Neural cell (in vitro differentiated cells): Measurements from ENCODE around the gene UMODL1. TPM values are rescaled to one million over a fixed set of nuclear protein-coding genes. Genes with fewer than 3 reads are reported as not detected.

Source experiments
- H2AFZ ChIP-seq: fragments of 200-600, 300-800 bp; sonication (generic), shearing (Covaris generic); 2 replicates; pipeline ENCODE4 v1.6.0; 2014; ENCODE audit warnings: low read depth, mild to moderate bottlenecking, antibody characterized with exemption, low read length, moderate library complexity
- H3F3A ChIP-seq: fragments of 200-600 bp; shearing (Covaris generic); 2 replicates; pipeline ENCODE4 v1.6.1; 2016; ENCODE audit warnings: mild to moderate bottlenecking, moderate library complexity, mixed read lengths, antibody characterized with exemption, low read length; ENCODE audit not compliant: insufficient read depth, poor library complexity, severe bottlenecking
- H3K27ac ChIP-seq: fragments of 200-600, 300-800 bp; sonication (generic), shearing (Covaris generic); 2 replicates; pipeline ENCODE4 v1.5.1; 2014; ENCODE audit warnings: mild to moderate bottlenecking, low read length, moderate library complexity
- H3K27me3 ChIP-seq: fragments of 300-800, 200-600 bp; sonication (generic), shearing (Covaris generic); 2 replicates; pipeline ENCODE4 v1.6.0; 2014; ENCODE audit warnings: mild to moderate bottlenecking, low read depth, low read length, moderate library complexity; ENCODE audit not compliant: insufficient read depth
- H3K36me3 ChIP-seq: fragments of 300-800, 200-600 bp; sonication (generic), shearing (Covaris generic); 2 replicates; pipeline ENCODE4 v1.5.1; 2014; ENCODE audit warnings: mild to moderate bottlenecking, antibody characterized with exemption, low read length, moderate library complexity; ENCODE audit not compliant: insufficient read depth
- H3K4me2 ChIP-seq: fragments of 300-800, 200-600 bp; sonication (generic), shearing (Covaris generic); 2 replicates; pipeline ENCODE4 v1.6.0; 2014; ENCODE audit warnings: mild to moderate bottlenecking, low read length
- H3K4me3 ChIP-seq: fragments of 300-800, 200-600 bp; sonication (generic), shearing (Covaris generic); 2 replicates; pipeline ENCODE4 v1.5.1; 2014; ENCODE audit warnings: mild to moderate bottlenecking, low read length, moderate library complexity
- H3K79me2 ChIP-seq: fragments of 200-600 bp; shearing (Covaris generic); replicated peaks from 2 replicates; pipeline ENCODE4 v1.6.0; 2014; ENCODE audit warnings: mild to moderate bottlenecking, low read length, moderate library complexity; ENCODE audit not compliant: insufficient read depth
- H3K9ac ChIP-seq: fragments of 300-800, 200-600 bp; sonication (generic), shearing (Covaris generic); 2 replicates; pipeline ENCODE4 v1.6.1; 2016; ENCODE audit warnings: mild to moderate bottlenecking, low read length, mixed read lengths
- H3K9me2 ChIP-seq: fragments of 200-600 bp; shearing (Covaris generic); 2 replicates; pipeline ENCODE4 v1.6.1; 2016; ENCODE audit warnings: mild to moderate bottlenecking, low read length, mixed read lengths; ENCODE audit not compliant: insufficient read depth
- H3K9me3 ChIP-seq: fragments of 200-600, 300-800 bp; sonication (generic), shearing (Covaris generic); 2 replicates; pipeline ENCODE4 v1.6.1; 2016; ENCODE audit warnings: mild to moderate bottlenecking, mixed run types, low read length, moderate library complexity, mixed read lengths
- H4K20me1 ChIP-seq: fragments of 200-600 bp; shearing (Covaris generic); 2 replicates; pipeline ENCODE4 v1.6.1; 2016; ENCODE audit warnings: mild to moderate bottlenecking, mixed run types; ENCODE audit not compliant: insufficient read depth
- CTCF ChIP-seq: fragments of 450-650 bp; IDR thresholded peaks from 2 replicates; pipeline ENCODE4 v1.5.1; 2014; ENCODE audit warnings: antibody characterized with exemption, mild to moderate bottlenecking, moderate library complexity; ENCODE audit not compliant: poor library complexity, severe bottlenecking
- EP300 ChIP-seq: fragments of 450-650 bp; conservative IDR thresholded peaks from 2 replicates; pipeline ENCODE4 v1.6.1; 2014; ENCODE audit warnings: antibody characterized with exemption, mild to moderate bottlenecking, moderate library complexity; ENCODE audit not compliant: poor library complexity, severe bottlenecking
- EZH2 ChIP-seq: fragments of 200-600, 300-800 bp; shearing (Covaris generic), sonication (generic); IDR thresholded peaks from 2 replicates; pipeline ENCODE4 v1.6.1; 2014; ENCODE audit warnings: antibody characterized with exemption, low read length, borderline replicate concordance, mild to moderate bottlenecking; ENCODE audit not compliant: insufficient read depth, poor library complexity, severe bottlenecking
- MXI1 ChIP-seq: fragments of 450-650 bp; conservative IDR thresholded peaks from 2 replicates; pipeline ENCODE4 v1.6.1; 2014; ENCODE audit warnings: antibody characterized with exemption, mild to moderate bottlenecking; ENCODE audit not compliant: poor library complexity, severe bottlenecking
- POLR2AphosphoS5 ChIP-seq: IDR thresholded peaks from 2 replicates; pipeline ENCODE4 v1.6.1; 2012
- RAD21 ChIP-seq: fragments of 450-650 bp; conservative IDR thresholded peaks from 2 replicates; pipeline ENCODE4 v1.6.1; 2014; ENCODE audit warnings: antibody characterized with exemption, mild to moderate bottlenecking, moderate library complexity
- SMC3 ChIP-seq: fragments of 450-650 bp; conservative IDR thresholded peaks from 2 replicates; pipeline ENCODE4 v1.6.1; 2014; ENCODE audit warnings: antibody characterized with exemption, mild to moderate bottlenecking, moderate library complexity; ENCODE audit not compliant: poor library complexity
- TAF1 ChIP-seq: IDR thresholded peaks from 2 replicates; pipeline ENCODE4 v1.6.1; 2012; ENCODE audit warnings: low read depth
- polyA plus RNA-seq: library from polyadenylated mRNA; depleted of rRNA; stranded (reverse); fragments of >200 nt; gene quantifications from 2 replicates; pipeline ENCODE4 v1.2.3, GENCODE V29; 2014
- TF ChIP-seq, protein P1 (sequence below): IDR thresholded peaks from 2 replicates; pipeline ENCODE4 v1.6.1; 2012; ENCODE audit warnings: borderline replicate concordance

The UMODL1 gene
- polyA plus RNA-seq, 1 donor from 2014 or later: 0.11 TPM

GRCh38 chr21:42041246-42041645, 29.9 kb upstream of the UMODL1 start:
- Histone ChIP-seq H3F3A (no peaks in the 10 kb centered on the region), H3K4me2 (no peak overlapping the region), H3K27ac (no peak overlapping the region), H4K20me1 (no peaks in the 10 kb centered on the region), H3K4me3 (no peak overlapping the region), H3K27me3 (no peaks in the 10 kb centered on the region), H3K9me3 (no peaks in the 10 kb centered on the region), H2AFZ (no peak overlapping the region), H3K9ac (no peak overlapping the region), H3K9me2 (no peaks in the 10 kb centered on the region), H3K36me3 (no peaks in the 10 kb centered on the region), H3K79me2 (no peaks in the 10 kb centered on the region)
- no peak for TF ChIP-seq RAD21
- no peak for TF ChIP-seq CTCF
- no peak for TF ChIP-seq MXI1
- no peak for TF ChIP-seq TAF1
- no peak for TF ChIP-seq SMC3
- no peak for TF ChIP-seq EP300
- TF ChIP-seq, protein P1, sequence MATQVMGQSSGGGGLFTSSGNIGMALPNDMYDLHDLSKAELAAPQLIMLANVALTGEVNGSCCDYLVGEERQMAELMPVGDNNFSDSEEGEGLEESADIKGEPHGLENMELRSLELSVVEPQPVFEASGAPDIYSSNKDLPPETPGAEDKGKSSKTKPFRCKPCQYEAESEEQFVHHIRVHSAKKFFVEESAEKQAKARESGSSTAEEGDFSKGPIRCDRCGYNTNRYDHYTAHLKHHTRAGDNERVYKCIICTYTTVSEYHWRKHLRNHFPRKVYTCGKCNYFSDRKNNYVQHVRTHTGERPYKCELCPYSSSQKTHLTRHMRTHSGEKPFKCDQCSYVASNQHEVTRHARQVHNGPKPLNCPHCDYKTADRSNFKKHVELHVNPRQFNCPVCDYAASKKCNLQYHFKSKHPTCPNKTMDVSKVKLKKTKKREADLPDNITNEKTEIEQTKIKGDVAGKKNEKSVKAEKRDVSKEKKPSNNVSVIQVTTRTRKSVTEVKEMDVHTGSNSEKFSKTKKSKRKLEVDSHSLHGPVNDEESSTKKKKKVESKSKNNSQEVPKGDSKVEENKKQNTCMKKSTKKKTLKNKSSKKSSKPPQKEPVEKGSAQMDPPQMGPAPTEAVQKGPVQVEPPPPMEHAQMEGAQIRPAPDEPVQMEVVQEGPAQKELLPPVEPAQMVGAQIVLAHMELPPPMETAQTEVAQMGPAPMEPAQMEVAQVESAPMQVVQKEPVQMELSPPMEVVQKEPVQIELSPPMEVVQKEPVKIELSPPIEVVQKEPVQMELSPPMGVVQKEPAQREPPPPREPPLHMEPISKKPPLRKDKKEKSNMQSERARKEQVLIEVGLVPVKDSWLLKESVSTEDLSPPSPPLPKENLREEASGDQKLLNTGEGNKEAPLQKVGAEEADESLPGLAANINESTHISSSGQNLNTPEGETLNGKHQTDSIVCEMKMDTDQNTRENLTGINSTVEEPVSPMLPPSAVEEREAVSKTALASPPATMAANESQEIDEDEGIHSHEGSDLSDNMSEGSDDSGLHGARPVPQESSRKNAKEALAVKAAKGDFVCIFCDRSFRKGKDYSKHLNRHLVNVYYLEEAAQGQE: no peak
- no peak for TF ChIP-seq POLR2AphosphoS5
- no peak for TF ChIP-seq EZH2

GRCh38 chr21:42041711-42042110, 29.4 kb upstream of the UMODL1 start:
- no peaks in the 10 kb centered on the region for H3K9me2 ChIP-seq
- H3K36me3 ChIP-seq: no peaks in the 10 kb centered on the region
- H3K79me2 ChIP-seq: no peaks in the 10 kb centered on the region
- H3K27me3 ChIP-seq: no peaks in the 10 kb centered on the region
- H4K20me1 ChIP-seq: no peaks in the 10 kb centered on the region
- no peak for TF ChIP-seq CTCF
- TF ChIP-seq MXI1: no peak
- no peak for TF ChIP-seq SMC3
- no peak for TF ChIP-seq POLR2AphosphoS5
- TF ChIP-seq EZH2: no peak
- TF ChIP-seq EP300: no peak
- TF ChIP-seq, protein P1: no peak
- no peak for TF ChIP-seq RAD21
- no peak for TF ChIP-seq TAF1
- no peak overlapping the region for H3K27ac ChIP-seq
- no peaks in the 10 kb centered on the region for H3F3A ChIP-seq
- no peaks in the 10 kb centered on the region for H3K9me3 ChIP-seq
- no peak overlapping the region for H2AFZ ChIP-seq
- no peak overlapping the region for H3K4me2 ChIP-seq
- H3K9ac ChIP-seq: no peak overlapping the region
- H3K4me3 ChIP-seq: no peak overlapping the region
